RCC 7860 (cell line): ENCODE measurements around the gene GJE1.
"Not testable (repeated sequence)": the region's sequence is repeated elsewhere in the genome, so short reads cannot be mapped to it uniquely, and the experiment has no call there.

Source experiments
- DNase-seq: peaks from one replicate; pipeline ENCODE4 v3.0.0-alpha.2; 2015; ENCODE audit warnings: low spot score
- FAIRE-seq: peaks from 2 replicates; lab custom pipeline; 2012; peaks lifted over from hg19 to GRCh38; lab: Jason Lieb, UNC

The GJE1 gene, protein sequence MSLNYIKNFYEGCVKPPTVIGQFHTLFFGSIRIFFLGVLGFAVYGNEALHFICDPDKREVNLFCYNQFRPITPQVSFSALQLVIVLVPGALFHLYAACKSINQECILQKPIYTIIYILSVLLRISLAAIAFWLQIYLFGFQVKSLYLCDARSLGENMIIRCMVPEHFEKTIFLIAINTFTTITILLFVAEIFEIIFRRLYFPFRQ

GRCh38 chr6:142132625-142133024, at the start of gene GJE1:
Gene GJE1 (plus strand): TSS chr6:142132925. CDS start chr6:142133159, 234 bp downstream.
- FAIRE-seq (no peak), DNase-seq (no peak)

- DNase-seq (no peak), FAIRE-seq (no peak)
Observed at GRCh38 chr6:142087950-142088857, 44.5 kb upstream of the GJE1 start.

DNA sequence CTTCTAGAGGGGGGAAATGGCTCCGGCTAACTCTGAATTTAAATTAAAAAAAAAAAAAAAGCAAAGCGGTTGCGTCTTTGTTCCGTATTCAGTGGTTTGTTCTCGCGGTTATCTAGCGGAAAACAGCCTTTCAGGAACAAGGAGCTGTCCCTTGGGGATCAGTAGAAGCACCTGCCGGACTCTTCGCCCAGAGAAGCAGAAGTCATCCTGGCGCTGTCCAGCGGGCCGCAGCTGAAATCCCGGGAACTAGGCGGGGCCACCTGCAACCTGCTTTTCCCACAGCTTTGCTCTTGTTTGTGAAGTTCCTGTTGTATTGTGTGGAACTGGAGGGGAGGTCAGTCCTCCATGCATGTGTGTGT, 43.9 kb upstream of the GJE1 start:
- no peak for FAIRE-seq
- DNase-seq, result no peak

- not testable (repeated sequence) for FAIRE-seq, DNase-seq
Observed at GRCh38 chr6:142104820-142105219, 27.9 kb upstream of the GJE1 start.

- FAIRE-seq, DNase-seq: not testable (repeated sequence)
Observed at GRCh38 chr6:142110820-142111219, 21.9 kb upstream of the GJE1 start.

DNA sequence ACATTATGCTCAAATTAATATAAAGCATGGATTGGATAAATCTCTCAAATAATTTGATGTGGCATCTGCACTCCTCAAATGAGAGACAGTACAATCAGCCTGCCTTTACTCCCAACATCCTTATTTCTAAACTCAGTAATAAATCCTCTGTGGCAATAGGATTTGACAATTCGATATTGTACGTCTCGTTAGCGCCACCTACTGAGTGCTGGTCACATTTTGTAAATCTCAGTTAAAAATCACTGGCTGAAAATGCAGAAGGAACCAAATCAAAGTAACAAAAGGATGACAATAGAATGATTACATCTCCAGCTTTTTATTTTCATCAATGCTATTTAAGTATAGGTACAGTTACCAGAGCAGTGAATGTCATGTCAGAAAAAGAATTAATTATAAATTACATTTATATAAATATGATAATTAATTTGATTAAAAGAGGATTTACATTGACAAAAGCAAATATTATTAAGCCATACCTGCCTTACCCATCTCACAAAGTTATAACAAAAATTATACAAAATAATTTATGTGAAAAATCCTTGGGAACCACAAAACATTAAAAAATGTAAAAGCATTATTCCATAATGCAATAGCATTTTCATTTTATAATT, 20.2 kb upstream of the GJE1 start:
- peak; percentile 74 for FAIRE-seq
- DNase-seq, result peak; percentile 60

DNA sequence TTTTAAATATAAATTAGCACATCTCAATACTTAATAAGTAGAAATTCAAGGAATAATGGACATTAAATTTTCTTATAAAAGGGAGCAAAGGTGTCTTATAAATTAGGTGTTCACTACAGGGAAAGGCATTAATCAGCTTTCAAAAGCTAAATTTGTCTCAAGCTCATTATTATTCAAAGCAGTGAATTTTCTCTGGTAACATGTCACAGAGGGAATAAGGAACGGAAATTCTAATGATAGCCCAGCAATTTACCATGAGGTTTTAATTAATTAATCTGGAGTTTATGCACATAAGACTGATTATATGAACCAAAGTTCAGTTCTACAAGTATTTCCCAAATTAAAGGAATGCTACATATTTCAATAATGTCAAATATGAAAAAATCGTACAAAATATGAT, 15.4 kb upstream of the GJE1 start:
- DNase-seq, result no peak
- FAIRE-seq, result no peak

- FAIRE-seq (no peak), DNase-seq (no peak)
Observed at GRCh38 chr6:142118328-142118727, 14.4 kb upstream of the GJE1 start.

GRCh38 chr6:142118925-142119324, 13.8 kb upstream of the GJE1 start:
- DNase-seq (no peak), FAIRE-seq (no peak)

- FAIRE-seq (no peak), DNase-seq (no peak)
Observed at GRCh38 chr6:142121342-142121741, 11.4 kb upstream of the GJE1 start.

GRCh38 chr6:142130814-142131213, 1.9 kb upstream of the GJE1 start:
- DNase-seq (no peak), FAIRE-seq (no peak)

GRCh38 chr6:142138876-142139275, 6.2 kb downstream of the GJE1 start:
- FAIRE-seq, result no peak
- DNase-seq, result no peak

DNA sequence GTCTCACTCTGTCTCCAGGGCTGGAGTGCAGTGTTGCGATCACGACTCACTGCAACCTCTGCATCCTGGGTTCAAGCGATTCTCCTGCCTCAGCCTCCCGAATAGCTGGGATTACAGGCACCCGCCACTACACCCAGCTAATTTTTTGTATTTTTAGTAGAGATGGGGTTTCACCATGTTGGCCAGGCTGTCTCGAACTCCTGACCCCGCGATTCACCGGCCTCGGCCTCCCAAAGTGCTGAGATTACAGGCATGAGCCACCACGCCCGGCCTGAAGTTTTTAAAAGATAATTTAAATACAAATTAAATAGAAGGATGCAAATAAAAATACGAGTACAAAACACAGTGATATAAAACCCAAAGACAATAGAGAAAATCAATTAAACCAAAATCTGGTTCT, 8.8 kb downstream of the GJE1 start:
- FAIRE-seq, result not testable (repeated sequence)

GRCh38 chr6:142146828-142147662, 14.3 kb downstream of the GJE1 start, which contains the start of the genes NMBR and VTA1:
Gene NMBR (minus strand): TSS chr6:142147122. CDS start chr6:142088658, 58,464 bp downstream.
Gene VTA1 (plus strand): TSS chr6:142147263. CDS start chr6:142147288, 25 bp downstream.
- DNase-seq (peak; percentile 94), FAIRE-seq (peak; percentile 84)

More for the DNA sequence above, 8.8 kb downstream of the GJE1 start:
- not testable (repeated sequence) for DNase-seq

GRCh38 chr6:142152746-142153145, 20.0 kb downstream of the GJE1 start:
- no peak for FAIRE-seq
- DNase-seq, result no peak

GRCh38 chr6:142153196-142153595, 20.5 kb downstream of the GJE1 start:
- FAIRE-seq (no peak), DNase-seq (no peak)

GRCh38 chr6:142154336-142154735, 21.6 kb downstream of the GJE1 start:
- no peak for FAIRE-seq

DNA sequence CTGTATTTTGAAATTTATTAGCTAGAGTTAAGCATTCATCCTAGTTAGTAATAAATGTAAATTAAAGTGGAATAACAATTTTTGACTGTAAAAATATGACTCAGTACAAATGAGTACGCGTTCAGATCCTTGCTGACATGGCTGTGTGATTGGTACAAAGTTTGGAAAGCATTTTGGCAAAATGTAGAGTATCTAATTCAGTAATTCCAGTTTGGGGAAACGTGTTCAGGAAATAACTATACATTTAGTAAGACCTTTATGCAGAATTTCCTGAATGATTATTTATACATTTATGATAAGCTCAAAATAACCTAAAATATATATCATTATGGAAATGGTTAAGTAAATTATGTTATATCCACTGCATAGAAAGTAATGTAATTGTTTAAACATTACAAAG, 22.4 kb downstream of the GJE1 start:
- FAIRE-seq (no peak), DNase-seq (no peak)

More at GRCh38 chr6:142154336-142154735, 21.6 kb downstream of the GJE1 start:
- DNase-seq, result no peak

DNA sequence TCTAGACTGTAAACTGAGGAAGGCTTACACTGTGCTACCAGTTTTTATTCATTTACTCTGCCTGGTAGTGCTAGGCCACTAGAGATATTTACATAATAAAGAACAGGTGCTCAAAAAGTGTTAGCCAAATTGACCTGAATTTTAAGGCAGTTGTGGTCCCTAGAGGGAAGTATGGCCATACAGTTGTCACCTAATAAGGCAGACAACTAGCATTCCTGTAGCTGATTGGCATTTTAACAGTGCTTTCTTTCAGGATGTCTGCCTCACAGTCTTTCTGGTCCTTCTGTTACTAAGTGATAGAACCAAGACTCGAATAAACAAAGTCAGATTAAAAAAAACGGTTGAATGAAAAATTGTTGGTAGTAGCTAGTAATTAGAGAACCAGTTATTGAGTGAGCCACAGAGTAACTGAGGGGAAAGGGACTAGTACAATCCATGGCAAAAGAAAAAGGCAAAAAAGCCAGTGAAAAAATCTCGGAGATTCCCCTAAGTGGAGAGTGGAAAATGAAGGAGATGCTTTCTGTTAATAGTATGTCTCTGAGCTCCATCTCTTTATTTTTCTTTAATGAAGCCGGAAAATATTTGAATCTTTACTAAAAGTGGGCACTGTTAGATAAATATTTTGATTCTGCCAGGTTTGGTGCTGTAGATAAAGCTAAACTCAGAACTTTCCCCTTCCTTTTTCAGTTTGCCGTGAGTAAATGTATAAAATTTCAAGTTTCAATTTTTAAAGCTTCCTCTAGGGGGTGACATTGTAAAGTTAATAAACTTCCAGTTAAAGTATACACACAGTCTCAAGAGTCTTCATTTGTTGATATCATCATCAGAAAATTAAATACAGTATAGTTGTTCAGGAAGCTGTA, 23.4 kb downstream of the GJE1 start:
- DNase-seq (peak; percentile 23), FAIRE-seq (peak; percentile 68)

DNA sequence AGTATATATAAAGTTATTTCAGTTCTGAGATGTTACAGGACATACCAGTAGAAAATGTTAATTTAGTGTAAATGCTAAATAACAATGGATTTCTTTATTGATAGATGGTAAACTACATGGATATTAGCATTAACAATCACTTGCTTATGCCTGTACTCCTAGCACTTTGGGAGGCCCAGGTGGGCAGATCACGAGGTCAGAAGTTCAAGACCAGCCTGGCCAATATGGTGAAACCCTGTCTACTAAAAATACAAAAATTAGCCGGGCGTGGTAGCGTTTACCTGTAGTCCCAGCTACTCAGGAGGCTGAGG, 24.0 kb downstream of the GJE1 start:
- not testable (repeated sequence) for FAIRE-seq

More for the DNA sequence above, 24.0 kb downstream of the GJE1 start:
- not testable (repeated sequence) for DNase-seq
